ENCODE results near the gene KCNE3.
"Not testable (repeated sequence)": the region's sequence is repeated elsewhere in the genome, so short reads cannot be mapped to it uniquely, and the experiment has no call there.

Gene KCNE3

DNA sequence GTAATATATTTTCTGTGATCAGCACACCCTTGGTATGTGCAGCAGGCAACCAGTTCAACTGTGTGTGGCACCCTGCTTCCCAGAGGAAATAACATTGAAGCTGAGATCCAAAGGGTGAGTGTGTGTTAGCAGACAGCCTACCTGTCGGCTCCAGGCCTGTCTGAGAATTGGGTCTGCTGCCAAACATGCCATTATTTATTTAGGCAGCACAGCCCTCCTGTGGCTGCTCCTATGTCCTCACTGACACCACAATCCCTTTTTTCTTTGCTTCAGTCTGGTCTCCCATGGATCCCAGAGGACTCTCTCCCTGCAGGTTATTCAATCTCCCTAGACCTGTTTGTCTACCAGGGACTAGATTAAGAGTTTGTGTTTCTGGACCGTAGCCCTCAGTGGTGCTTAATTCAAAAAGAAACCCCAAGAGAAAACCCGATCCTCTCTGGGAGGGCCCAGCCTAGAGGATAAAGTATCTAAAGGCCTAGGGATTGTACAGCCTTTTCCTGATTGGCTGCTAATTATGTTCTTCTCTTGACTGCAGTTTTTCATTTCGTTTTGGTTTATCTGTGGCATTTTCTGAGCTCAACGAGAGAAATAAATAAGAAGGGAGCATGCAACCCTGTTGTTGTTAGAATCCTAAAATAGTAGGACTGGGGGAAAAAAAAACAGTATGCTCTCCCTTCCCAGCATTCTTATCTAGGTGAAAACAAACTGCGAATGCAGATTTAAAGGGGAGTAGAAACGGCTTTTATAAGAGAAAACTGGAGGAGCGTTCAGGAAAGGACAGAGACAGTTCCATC is 24.1 kb downstream of the KCNE3 start:
- no peak for DNase-seq (ENCODE audit: low read depth)

DNA sequence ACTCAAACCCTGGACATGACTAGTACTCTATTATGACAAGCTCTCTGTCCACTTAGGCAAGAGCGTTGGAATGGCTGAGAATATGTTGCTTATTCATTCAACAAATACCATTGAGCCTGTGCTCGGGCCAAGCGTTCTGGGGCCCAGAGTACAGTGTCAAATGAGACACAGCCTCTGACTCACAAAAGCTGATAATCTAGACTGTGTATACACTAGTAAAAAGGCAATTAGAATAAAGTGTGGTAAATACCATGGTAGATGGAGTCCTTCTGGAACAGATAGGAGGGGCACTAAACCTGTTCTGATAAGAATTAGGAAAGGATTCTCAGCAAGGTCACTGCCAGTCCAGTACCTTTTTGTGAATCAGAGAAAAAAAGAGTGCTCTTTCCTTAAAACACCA is 24.7 kb downstream of the KCNE3 start:
- no peak for DNase-seq (ENCODE audit: low read depth)

DNA sequence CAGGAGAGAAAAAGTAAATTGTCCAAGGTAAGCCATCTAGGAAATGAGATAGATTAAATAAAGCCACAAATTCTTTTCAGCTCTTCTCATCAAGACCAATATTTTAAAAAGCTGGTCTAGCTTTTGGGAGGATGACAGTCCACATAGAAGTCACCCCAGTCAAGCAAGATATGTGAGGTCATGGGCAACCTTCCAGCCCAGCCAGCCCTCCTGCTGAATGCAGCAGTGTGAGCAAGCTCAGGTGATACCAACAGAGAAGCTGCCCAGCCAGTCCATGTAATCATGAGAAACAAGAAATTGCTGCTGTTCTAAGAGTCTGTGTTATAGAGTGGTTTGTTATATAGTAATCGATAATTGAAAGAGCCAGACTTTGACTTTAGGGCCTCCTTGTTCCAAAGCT is 28.7 kb downstream of the KCNE3 start:
- no peak for DNase-seq (ENCODE audit: low read depth)

DNA sequence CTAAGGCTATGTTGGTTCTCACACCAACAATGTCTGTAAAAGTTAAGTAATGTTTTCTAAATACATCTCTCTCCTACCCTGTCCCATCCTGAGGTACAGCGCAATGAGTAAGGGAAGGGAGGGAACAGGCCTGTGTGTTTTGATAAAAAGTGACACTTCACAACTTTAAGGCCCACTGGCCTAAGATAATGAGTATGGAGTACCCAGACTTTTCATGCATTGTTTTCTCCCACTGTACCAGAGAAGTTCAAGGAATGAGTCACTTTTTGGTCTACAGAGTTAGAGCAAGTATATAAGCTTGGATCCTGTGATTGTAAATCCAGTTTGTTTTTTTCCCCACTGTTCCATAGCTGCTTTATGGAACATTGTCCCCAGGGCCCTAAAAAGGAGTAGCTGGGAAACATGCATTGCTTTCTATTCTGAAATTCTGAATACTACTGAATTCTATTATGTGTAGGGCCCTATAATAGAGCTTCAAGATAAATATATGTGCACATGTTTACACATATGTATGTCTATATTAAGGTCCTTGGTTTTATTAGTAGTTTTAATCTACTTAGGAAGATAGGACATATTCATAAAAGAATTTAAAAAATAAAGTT is 29.8 kb downstream of the KCNE3 start:
- DNase-seq (ENCODE audit: low read depth): no peak

DNA sequence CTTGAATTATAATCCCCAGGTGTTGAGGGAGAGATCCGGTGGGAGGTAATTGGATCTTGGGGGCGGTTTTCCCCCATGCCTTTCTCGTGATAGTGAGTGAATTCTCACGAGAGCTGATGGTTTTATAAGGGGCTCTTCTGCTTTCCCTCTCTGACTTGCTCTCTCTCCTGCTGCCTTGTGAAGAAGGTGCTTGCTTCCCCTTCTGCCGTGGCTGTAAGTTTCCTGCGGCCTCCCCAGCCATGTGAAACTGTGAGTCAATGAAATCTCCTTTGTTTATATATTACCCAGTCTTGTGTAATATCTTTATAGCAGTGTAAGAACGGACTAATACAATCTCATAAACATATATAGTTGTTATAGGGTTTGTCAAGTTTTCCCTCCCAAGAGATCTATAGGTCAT is 32.8 kb downstream of the KCNE3 start:
- DNase-seq (ENCODE audit: low read depth): no peak

DNA sequence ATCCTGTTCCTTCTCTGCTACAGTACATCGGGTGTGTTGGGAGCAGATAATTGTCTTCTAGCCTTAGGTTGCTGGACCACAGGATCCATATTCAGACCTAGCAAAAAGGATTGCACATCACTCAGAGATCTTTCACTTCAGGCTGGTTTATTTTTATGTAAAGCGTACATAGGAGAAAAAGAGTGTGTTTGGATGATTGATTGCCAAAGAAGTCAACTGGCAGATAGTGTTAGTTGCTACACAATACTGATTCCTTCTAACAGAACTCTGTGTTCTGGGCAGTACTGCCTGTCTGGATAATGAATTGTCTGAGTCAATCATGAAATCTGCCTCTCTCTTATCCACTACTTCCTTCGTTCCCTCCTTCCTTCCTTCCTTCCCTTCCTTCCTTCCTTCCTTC is 38.1 kb downstream of the KCNE3 start:
- no peak for DNase-seq (ENCODE audit: low read depth)

DNA sequence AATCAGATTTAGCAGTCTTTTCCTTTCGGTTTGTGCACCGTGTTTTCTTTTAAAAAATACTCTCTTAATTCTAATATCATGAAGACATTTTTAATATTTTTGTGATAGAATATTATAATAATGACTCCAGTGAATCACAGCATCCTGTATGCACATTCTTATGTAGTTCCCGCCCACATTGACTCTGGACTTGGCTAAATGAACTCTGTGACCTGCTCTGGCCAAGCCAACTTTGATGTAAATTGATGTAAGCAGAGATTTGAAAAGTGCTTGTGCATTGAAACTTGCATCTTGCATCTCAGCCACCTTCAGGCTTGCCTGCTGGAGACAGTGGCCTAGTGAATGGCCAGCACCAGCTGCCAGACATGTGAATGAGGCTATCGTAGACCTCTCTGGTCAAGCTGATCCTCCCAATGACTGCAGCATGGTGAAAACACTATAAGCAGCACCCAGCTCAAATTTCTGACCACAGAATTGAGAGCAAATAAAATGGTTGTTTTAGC is 39.9 kb downstream of the KCNE3 start:
- no peak for DNase-seq (ENCODE audit: low read depth)

DNA sequence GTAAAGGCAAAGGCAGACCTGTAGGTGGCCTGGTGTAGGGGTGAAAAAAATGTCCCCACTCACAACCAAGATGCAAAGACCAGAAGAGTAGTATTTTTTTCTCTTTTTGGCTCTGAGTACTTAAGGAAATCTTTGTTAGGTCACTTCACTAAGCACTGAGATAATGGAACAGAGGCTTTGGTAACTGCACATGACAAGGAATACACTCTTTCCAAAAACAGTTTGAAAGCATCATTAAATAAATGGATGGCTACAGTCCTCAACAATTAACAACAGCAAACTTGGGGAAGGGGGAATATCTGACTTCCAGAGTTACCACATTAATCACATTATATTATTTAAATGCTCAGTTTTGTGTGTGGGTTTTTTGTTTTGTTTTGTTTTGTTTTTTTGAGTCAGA is 42.2 kb downstream of the KCNE3 start:
- no peak for DNase-seq (ENCODE audit: low read depth)

DNA sequence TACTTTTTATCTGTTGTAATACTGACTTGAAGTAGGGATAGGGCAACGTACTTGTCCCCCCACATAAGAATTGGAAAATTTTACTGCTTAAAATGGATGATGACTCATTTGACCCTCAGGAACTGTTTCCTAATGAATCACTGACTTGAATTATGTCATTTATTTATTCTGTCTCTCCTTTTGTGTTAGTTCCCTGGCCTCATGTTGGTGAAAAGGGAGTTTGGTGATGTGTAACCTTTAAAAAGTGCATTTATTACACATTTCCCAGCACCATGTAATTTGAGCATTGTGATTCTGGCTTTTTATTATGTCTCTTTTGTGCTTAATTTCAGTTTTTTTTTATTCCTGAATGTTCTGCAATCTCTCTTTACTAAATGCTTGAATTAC is 48.8 kb downstream of the KCNE3 start:
- no peak for DNase-seq (ENCODE audit: low read depth)

DNA sequence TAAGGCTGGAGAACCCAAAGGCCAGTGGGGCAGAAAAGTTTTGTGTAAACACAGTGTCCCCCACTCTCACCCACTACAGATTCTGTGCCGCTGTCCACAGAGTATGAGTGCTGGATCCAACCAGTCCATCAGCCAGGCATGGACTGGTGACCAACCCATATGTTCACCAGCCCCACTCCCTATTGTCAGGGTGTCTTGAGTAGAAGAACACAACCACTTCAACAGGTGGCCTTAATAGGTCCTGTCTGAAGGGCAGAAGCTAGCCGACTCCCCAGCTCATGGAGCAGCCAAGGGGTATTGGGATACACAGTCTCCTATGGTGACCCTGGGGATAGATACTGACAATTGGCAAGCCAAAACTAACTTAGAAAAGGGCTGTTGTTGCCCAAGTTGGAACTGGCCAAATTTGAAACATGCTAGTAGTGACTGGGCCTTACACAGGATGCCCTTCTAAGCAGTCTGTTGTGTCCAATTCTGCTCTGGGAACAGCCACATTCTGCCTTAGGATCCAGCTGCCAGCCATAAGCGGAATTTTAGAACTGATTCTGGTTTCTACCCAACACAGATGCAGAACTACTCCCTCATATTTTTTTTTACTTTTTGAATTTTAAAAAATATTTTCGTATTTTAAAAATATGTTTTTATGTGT is 49.4 kb downstream of the KCNE3 start:
- DNase-seq (ENCODE audit: low read depth): no peak

DNA sequence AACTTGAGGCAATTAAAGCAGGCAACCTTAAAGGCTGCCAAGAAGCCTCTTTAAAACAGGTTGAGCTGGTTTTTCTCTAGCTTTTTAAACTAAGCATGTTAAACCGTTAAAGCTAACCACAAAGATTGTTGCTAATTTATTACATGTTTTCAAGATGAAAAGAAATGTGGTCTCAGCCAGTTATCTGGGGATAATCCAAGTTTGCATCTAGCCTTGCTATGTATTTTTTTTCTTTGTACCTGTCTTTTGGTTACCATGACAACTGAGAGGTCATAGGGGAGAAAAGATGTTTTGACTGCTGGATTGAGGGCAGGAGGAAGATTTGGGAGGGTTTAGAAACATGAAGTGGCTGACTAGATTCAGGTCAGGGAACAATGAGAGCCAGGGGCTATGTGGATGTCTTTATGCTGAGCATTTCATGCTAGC is 50.0 kb downstream of the KCNE3 start:
- no peak for DNase-seq (ENCODE audit: low read depth)

DNA sequence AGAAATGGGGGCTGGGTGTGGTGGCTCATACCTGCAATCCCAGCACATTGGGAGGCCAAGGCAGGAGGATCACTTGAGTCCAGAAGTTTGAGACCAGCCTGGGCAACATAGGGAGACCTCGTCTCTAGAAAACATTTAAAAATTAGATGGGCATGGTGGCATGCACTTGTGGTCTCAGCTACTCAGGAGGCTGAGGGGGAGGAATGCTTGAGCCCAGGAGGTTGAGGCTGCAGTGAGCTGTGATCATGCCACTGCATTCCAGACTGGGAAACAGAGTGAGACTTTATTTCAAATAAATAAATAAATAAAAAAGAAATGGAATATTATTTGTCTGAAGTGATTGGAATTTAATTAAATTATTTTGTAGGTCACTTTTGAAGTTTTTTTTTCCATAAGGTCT is 50.4 kb downstream of the KCNE3 start:
- DNase-seq (ENCODE audit: low read depth): not testable (repeated sequence)

DNA sequence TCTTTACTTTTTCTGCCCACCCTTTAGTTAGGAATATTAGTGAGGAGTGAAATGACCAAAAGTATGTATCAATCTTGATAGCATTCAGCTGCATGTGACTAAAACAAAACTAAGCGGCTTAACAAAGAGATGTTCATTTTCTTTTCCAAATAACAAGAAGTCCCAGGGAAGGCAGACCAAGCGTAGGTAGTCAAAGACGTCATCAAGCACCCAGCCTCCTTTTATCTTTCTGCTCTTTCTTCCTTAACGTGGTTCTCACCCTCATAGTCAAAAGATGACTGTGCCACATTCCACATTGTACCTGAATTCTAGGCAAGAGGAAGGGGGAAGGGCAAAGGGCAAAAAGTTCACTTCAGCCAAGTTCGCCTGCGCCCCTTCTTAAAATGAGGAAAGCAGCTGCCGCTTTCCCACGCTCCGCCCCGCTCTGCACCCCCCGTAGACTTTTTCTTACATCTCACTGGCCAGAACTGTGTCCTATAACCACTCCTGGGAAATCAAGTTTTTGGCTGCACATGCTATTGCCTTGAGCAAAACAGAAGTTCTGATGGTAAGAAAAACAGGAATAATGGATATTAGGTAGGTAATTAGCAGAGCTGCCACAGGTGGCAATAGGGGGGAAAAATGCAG is 54.5 kb downstream of the KCNE3 start:
- no peak for DNase-seq (ENCODE audit: low read depth)

DNA sequence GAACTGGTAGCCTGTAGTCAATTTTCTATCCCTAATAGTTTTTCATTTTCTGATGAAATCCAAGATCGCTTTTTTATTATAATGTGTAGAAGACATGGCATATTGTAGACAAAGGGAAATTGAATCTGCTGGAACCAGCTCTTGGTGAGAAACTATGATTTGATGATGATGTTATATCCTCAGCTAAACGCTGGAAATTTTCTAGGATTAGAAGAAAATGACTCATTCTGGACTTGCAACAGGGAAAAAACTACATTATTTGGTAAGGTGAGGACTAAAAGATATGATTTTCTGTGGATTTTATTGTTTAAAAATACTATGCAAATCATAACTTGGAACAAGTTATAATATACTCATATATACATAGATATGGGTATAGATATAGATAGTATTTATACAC is 55.0 kb downstream of the KCNE3 start:
- no peak for DNase-seq (ENCODE audit: low read depth)

DNA sequence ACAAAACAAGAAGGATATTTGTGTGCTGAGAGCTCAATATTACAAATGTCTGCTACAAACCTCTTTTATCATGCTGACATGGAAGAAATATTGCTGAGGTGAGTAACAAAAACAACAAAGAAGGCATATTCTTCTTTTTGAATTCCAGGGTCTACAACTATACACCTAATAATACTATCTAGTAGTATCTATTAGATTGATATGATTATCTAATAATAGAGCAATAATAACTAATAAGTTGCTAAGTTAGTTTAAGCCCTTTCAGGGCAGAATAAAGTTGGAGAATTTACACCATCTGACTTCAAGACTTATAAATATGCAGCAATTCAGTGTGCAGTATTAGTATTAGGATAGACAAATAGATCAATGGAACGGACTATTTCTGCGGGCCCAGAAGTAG is 57.7 kb downstream of the KCNE3 start:
- no peak for DNase-seq (ENCODE audit: low read depth)

All from activated T-helper 1 cell treated with Interleukin-2 at 50 U/mL for 16 hours (primary cell).